ENCODE measurements around the gene BRPF1. TPM values are rescaled to one million over a fixed set of nuclear protein-coding genes. Genes with fewer than 3 reads are reported as not detected.

BRPF1 gene
- total RNA-seq, 1 donor from 2014 or later = 23.0 TPM

GRCh38 chr3:9696480-9697220 is 34.9 kb upstream of the BRPF1 start:
- H3K27me3 Mint-ChIP-seq (ENCODE audit: unreplicated experiment) = no peaks in the 10 kb centered on the region
- DNase-seq (ENCODE audit: extremely low spot score, unreplicated experiment) = no peak
- H3K36me3 Mint-ChIP-seq (ENCODE audit: unreplicated experiment) = peaks cover 24% of the 10 kb centered on the region
- no peak overlapping the region for H3K27ac Mint-ChIP-seq (ENCODE audit: unreplicated experiment)
- H3K4me1 Mint-ChIP-seq (ENCODE audit: unreplicated experiment) = no peaks in the 10 kb centered on the region
- no peak overlapping the region for H3K4me3 Mint-ChIP-seq (ENCODE audit: unreplicated experiment)
- H3K9me3 Mint-ChIP-seq (ENCODE audit: unreplicated experiment) = no peaks in the 10 kb centered on the region
- no peak for TF ChIP-seq CTCF (IDR thresholded peaks at IDR 0.05)

- H3K27me3 Mint-ChIP-seq (ENCODE audit: unreplicated experiment) = no peaks in the 10 kb centered on the region
- H3K9me3 Mint-ChIP-seq (ENCODE audit: unreplicated experiment) = no peaks in the 10 kb centered on the region
- H3K27ac Mint-ChIP-seq (ENCODE audit: unreplicated experiment) = no peak overlapping the region
- no peak for TF ChIP-seq CTCF (IDR thresholded peaks at IDR 0.05)
- DNase-seq (ENCODE audit: extremely low spot score, unreplicated experiment) = no peak
- H3K4me3 Mint-ChIP-seq (ENCODE audit: unreplicated experiment) = no peak overlapping the region
- peaks cover 23% of the 10 kb centered on the region for H3K36me3 Mint-ChIP-seq (ENCODE audit: unreplicated experiment)
- no peaks in the 10 kb centered on the region for H3K4me1 Mint-ChIP-seq (ENCODE audit: unreplicated experiment)
Observed at GRCh38 chr3:9697892-9698291, 33.6 kb upstream of the BRPF1 start.

GRCh38 chr3:9698293-9698692 is 33.2 kb upstream of the BRPF1 start:
- Mint-ChIP-seq H3K9me3 (ENCODE audit: unreplicated experiment) (no peaks in the 10 kb centered on the region), H3K4me1 (ENCODE audit: unreplicated experiment) (peaks cover 4% of the 10 kb centered on the region), H3K27ac (ENCODE audit: unreplicated experiment) (no peak overlapping the region), H3K27me3 (ENCODE audit: unreplicated experiment) (no peaks in the 10 kb centered on the region), H3K4me3 (ENCODE audit: unreplicated experiment) (no peak overlapping the region), H3K36me3 (ENCODE audit: unreplicated experiment) (peaks cover 22% of the 10 kb centered on the region)
- no peak for DNase-seq (ENCODE audit: extremely low spot score, unreplicated experiment)
- TF ChIP-seq CTCF (IDR thresholded peaks at IDR 0.05) = no peak

GRCh38 chr3:9700536-9700935 is 31.0 kb upstream of the BRPF1 start:
- H3K4me3 Mint-ChIP-seq (ENCODE audit: unreplicated experiment) = no peak overlapping the region
- peaks cover 16% of the 10 kb centered on the region for H3K36me3 Mint-ChIP-seq (ENCODE audit: unreplicated experiment)
- no peak for TF ChIP-seq CTCF (IDR thresholded peaks at IDR 0.05)
- H3K27ac Mint-ChIP-seq (ENCODE audit: unreplicated experiment) = no peak overlapping the region
- H3K9me3 Mint-ChIP-seq (ENCODE audit: unreplicated experiment) = no peaks in the 10 kb centered on the region
- H3K4me1 Mint-ChIP-seq (ENCODE audit: unreplicated experiment) = peaks cover 14% of the 10 kb centered on the region
- DNase-seq (ENCODE audit: extremely low spot score, unreplicated experiment) = no peak
- peaks cover 7% of the 10 kb centered on the region for H3K27me3 Mint-ChIP-seq (ENCODE audit: unreplicated experiment)

GRCh38 chr3:9701006-9701405 is 30.5 kb upstream of the BRPF1 start:
- Mint-ChIP-seq H3K9me3 (ENCODE audit: unreplicated experiment) (no peaks in the 10 kb centered on the region), H3K36me3 (ENCODE audit: unreplicated experiment) (peaks cover 15% of the 10 kb centered on the region), H3K4me3 (ENCODE audit: unreplicated experiment) (no peak overlapping the region), H3K4me1 (ENCODE audit: unreplicated experiment) (peaks cover 14% of the 10 kb centered on the region), H3K27ac (ENCODE audit: unreplicated experiment) (no peak overlapping the region), H3K27me3 (ENCODE audit: unreplicated experiment) (peaks cover 8% of the 10 kb centered on the region)
- DNase-seq (ENCODE audit: extremely low spot score, unreplicated experiment) = no peak
- TF ChIP-seq CTCF (IDR thresholded peaks at IDR 0.05) = no peak
